BJ (cell line): Measurements from ENCODE around the gene HLA-DMA. TPM values are rescaled to one million over a fixed set of nuclear protein-coding genes. Genes with fewer than 3 reads are reported as not detected.

Experiments used
- CTCF ChIA-PET: fragments of 350-600 bp; formaldehyde crosslinking; extraction: SDS; loops from one replicate; lab custom pipeline; 2021; ENCODE audit warnings: antibody characterized with exemption, inconsistent platforms; lab: Yijun Ruan, JAX
- POLR2A ChIA-PET: fragments of 300-600 bp; sonication (Branson Sonifier 250); formaldehyde crosslinking; extraction: SDS; loops from one replicate; lab custom pipeline; 2021; ENCODE audit warnings: antibody characterized with exemption; lab: Charles Lee
- DNase-seq: peaks from one replicate; pipeline ENCODE4 v3.0.0-alpha.2; 2011; ENCODE audit warnings: low read depth
- H3K27me3 ChIP-seq: 2 replicates; pipeline ENCODE4 v1.6.0; 2011; ENCODE audit warnings: low read length; ENCODE audit not compliant: control insufficient read depth, insufficient read depth
- H3K36me3 ChIP-seq: 2 replicates; pipeline ENCODE4 v1.5.1; 2011; ENCODE audit warnings: low read length; ENCODE audit not compliant: control insufficient read depth, insufficient read depth
- H3K4me3 ChIP-seq: 2 replicates; pipeline ENCODE4 v1.5.1; 2011; ENCODE audit warnings: low read depth, mild to moderate bottlenecking, control low read depth, low read length
- CTCF ChIP-seq: IDR thresholded peaks from 2 replicates; pipeline ENCODE4 v1.5.1; 2011; ENCODE audit warnings: low read depth, mild to moderate bottlenecking, control low read depth, inconsistent platforms, low read length, moderate library complexity; ENCODE audit not compliant: insufficient read depth
- polyA plus RNA-seq: library from polyadenylated mRNA; depleted of rRNA; stranded (reverse); fragments of >200 nt; gene quantifications from 2 replicates; pipeline ENCODE4 v1.2.3, GENCODE V29; 2011

Gene HLA-DMA
- polyA plus RNA-seq, 1 experiment = 3.5 TPM

DNA sequence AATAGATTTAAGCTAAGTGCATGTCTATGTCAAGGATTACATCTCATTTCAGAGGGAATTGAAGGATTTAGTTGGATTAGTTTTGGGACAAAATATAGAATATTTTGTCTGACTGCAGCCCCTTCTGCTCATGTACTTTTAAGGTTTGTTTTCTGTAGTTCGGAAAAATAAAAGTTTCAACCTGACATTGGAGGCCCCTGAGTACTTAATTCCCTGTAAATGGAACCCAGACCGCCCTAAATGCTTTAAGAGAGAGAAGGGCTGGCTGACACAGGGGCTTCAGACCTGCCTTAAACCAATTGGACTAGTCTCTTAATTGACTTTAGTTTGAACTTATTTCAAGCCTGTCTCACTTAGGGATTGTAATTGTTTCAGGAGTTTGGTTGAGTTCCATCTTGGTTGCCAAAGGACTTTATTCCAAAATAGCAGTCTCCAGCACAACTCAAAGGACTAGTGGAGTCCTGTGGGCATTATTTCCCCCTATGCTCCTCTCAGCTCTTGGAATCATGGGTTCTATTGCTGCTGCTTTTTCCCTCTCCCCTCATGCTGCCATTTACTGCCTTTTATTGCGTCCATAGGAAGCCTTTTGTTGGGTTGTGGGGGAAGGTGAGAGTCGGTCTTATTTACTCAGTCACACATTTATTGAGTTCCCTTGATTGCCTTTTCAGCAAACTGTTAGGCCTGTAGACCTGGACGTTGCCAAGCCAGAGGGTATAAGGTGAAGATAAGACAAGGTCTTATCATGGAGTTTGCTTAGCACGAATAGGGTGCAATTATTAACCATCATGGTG lies 30.0 kb upstream of the HLA-DMA start:
- Histone ChIP-seq H3K27me3 (no peaks in the 10 kb centered on the region; the same call in 1 of the 2 replicates), H3K4me3 (no peak overlapping the region), H3K36me3 (peaks cover 24% of the 10 kb centered on the region)
- TF ChIP-seq CTCF = no peak
- POLR2A ChIA-PET = interaction anchor here (1.1 to 3.0 kb wide), 2 partner anchors 9 to 11 kb away, joined by 3 to 17 read pairs; no protein-coding TSS in a partner anchor
- CTCF ChIA-PET = interaction anchor here (1.0 to 9.2 kb wide), 10 partner anchors 10 to 129 kb away, joined by 3 to 246 read pairs (median 24); partner anchors contain the start of genes HLA-DMB and PSMB9
- no peak for DNase-seq

DNA sequence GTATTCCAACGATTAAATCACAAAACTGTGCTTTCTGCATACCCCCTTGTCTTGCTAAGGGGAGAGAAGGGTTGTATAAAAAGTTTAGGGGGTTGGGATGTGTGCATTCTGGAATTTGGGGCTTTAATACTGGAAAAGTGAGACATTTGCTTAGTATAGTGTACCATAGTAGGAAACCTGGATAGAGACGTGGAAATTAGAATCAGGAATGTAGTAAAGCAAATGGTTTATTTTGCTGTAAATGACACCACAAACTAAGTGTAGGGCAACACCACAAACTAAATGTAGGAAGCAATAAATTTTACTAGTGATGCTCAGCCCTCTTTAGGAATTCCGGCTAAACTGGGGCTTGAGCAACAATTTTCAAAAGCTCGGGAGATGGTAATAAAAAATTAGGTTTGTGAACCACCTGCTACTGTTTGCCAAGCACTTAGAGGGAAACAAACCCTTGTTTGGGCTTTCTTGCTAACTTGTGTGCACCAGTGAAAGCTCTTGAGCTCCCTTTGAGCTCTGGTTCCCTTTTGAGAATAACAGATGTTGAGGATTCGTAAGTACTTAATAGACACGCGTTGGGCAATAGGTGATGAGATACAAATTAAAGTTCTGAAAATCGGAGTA lies 29.3 kb upstream of the HLA-DMA start:
- peaks cover 28% of the 10 kb centered on the region for H3K36me3 ChIP-seq
- no peak for TF ChIP-seq CTCF

GRCh38 chr6:32980488-32981038 lies 27.7 kb upstream of the HLA-DMA start:
- Histone ChIP-seq H3K27me3 (no peaks in the 10 kb centered on the region), H3K4me3 (no peak overlapping the region), H3K36me3 (peaks cover 39% of the 10 kb centered on the region)
- no peak for TF ChIP-seq CTCF
- no peak for DNase-seq
- ChIA-PET CTCF (interaction anchor here (0.7 to 9.2 kb wide), 9 partner anchors 9 to 142 kb away, joined by 3 to 246 read pairs (median 7); partner anchors contain the start of genes HLA-DMA and TAP2), POLR2A (interaction anchor here (0.9 to 1.1 kb wide), 2 partner anchors 9 to 92 kb away, joined by 4 read pairs; no protein-coding TSS in a partner anchor)

More for the DNA sequence above, 29.3 kb upstream of the HLA-DMA start:
- no peak for DNase-seq
- Histone ChIP-seq H3K27me3 (no peaks in the 10 kb centered on the region; the same call in 1 of the 2 replicates), H3K4me3 (no peak overlapping the region)
- CTCF ChIA-PET = interaction anchor here (1.0 to 9.2 kb wide), 4 partner anchors 17 to 96 kb away, joined by 5 to 246 read pairs (median 24); no protein-coding TSS in a partner anchor
- POLR2A ChIA-PET = interaction anchor here (1.1 to 3.0 kb wide), 2 partner anchors 8 to 10 kb away, joined by 3 to 17 read pairs; no protein-coding TSS in a partner anchor

DNA sequence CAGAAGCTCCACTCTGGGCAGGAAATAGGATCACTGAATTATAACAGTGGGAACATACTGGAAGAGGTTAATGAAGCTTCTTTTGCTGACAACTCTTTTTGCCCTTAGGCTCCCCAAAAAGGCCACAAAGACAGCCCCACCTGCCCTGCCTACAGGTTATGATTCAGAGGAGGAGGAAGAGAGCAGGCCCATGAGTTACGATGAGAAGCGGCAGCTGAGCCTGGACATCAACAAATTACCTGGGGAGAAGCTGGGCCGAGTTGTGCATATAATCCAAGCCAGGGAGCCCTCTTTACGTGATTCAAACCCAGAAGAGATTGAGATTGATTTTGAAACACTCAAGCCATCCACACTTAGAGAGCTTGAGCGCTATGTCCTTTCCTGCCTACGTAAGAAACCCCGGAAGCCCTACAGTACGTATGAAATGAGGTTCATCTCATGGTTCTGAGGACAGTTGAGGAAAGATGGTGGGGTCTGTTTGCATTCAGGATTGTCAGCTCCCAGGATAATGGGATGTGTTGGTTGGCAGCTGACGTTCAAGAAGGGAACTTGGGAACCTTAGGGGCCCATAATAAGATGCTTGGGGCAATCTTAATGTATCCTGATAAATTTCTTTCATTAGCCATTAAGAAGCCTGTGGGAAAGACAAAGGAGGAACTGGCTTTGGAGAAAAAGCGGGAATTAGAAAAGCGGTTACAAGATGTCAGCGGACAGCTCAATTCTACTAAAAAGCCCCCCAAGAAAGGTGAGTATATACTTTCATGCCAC lies 27.0 kb upstream of the HLA-DMA start:
- H3K36me3 ChIP-seq = peaks cover 39% of the 10 kb centered on the region
- TF ChIP-seq CTCF = no peak
- H3K4me3 ChIP-seq = no peak overlapping the region
- no peaks in the 10 kb centered on the region for H3K27me3 ChIP-seq
- POLR2A ChIA-PET = interaction anchor here (0.9 to 1.1 kb wide), 2 partner anchors 8 to 91 kb away, joined by 4 read pairs; no protein-coding TSS in a partner anchor
- DNase-seq = no peak
- CTCF ChIA-PET = interaction anchor here (0.7 to 3.5 kb wide), 6 partner anchors 8 to 94 kb away, joined by 3 to 18 read pairs (median 8); partner anchors contain the start of gene HLA-DMA
